Right cardiac atrium (tissue), 5 donors: ENCODE results near the gene ITPR1. TPM values are rescaled to one million over a fixed set of nuclear protein-coding genes. Genes with fewer than 3 reads are reported as not detected.

Experiments
- ATAC-seq, 2 donors: fragments of 200-7000 bp; cut with Tn5 transposase; one replicate each; pipeline versions ENCODE4 v1.8.0 to v1.9.1; 2020; ENCODE audit warnings: moderate library complexity in 2 of 2, mild to moderate bottlenecking in 1 of 2
- DNase-seq, 3 donors: peaks; one replicate each; pipeline ENCODE4 v3.0.0-alpha.2; 2020
- H3K27ac ChIP-seq: one replicate; pipeline ENCODE4 v1.5.1; 2013; ENCODE audit warnings: mild to moderate bottlenecking, low read length, control low read depth, moderate library complexity
- H3K27me3 ChIP-seq: one replicate; pipeline ENCODE4 v1.6.1; 2013; ENCODE audit not compliant: control insufficient read depth, insufficient read depth
- H3K4me1 ChIP-seq: one replicate; pipeline ENCODE4 v1.6.1; 2013; ENCODE audit warnings: low read length; ENCODE audit not compliant: control insufficient read depth, insufficient read depth
- H3K4me3 ChIP-seq: one replicate; pipeline ENCODE4 v1.5.1; 2013; ENCODE audit warnings: low read length, control low read depth
- H3K9me3 ChIP-seq: one replicate; pipeline ENCODE4 v1.6.1; 2013; ENCODE audit warnings: low read length; ENCODE audit not compliant: control insufficient read depth
- WGBS: extraction: QIAGEN DNeasy Blood & Tissue Kit; methylation state at CpG from one replicate; pipeline ENCODE4 v1.1.7; 2013; 5-methylcytosine and 5-hydroxymethylcytosine counted together
- intact Hi-C, 4 donors: fragments of 100-400 bp; cut with DNase I; formaldehyde crosslinking; loops; one replicate each; pipeline versions ENCODE4 v1.11.0 to v1.14.0; 2022 to 2023
- polyA plus RNA-seq: library from polyadenylated mRNA; stranded (reverse); fragments of 200-250 nt; gene quantifications from one replicate; pipeline ENCODE4 v1.2.3, GENCODE V29; 2013
- total RNA-seq, 4 donors: library from RNA; stranded (reverse); fragmentation: NEBNext Ultra II Directional; extraction: Animal tissue kit (Norgen Biotek cat#: 25700); gene quantifications; one replicate each; pipeline ENCODE4 v1.2.1, GENCODE V29; 2021
- donor health status: healthy with polysubstance abuse.
- donor health status: DM: no; HTN: yes; CAD: no.
- donor health status: DM: no; HTN: no; CAD: no.
- donor health status: DM: no; HTN: yes; CAD: no; lungs with severe emphysema.
- donor health status: DM: yes; HTN: yes; CAD: no.

ITPR1 gene
- total and polyA plus RNA-seq, 5 donors, result 13.9 to 59.0 (median 39.5) TPM

DNA sequence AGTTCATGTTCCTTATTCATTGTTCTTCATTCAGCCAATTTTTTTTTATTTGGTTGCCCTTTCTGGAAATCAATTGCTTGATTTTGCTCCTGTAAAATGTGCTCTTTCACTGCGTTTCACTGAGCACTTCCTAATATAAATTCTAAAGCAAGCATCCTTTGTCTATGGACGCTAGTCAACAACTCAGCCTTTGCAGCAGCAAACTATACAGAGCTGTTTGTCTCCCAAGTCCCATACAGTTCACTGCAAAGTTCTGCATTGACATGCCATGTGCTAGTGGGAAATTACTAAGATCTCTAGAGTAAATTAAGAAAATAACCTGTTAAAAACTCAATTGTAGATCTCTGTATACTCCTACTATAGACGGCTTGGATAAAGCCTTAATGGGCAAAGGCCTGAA, 356.0 kb downstream of the ITPR1 start:
- Histone ChIP-seq H3K4me1 (no peaks in the 10 kb centered on the region), H3K27me3 (no peaks in the 10 kb centered on the region), H3K9me3 (no peaks in the 10 kb centered on the region), H3K27ac (no peak overlapping the region), H3K4me3 (no peak overlapping the region)
- intact Hi-C loops, result no loop called here
- 69% methylated on average over 3 of the region's 3 CpGs for WGBS
- no peak for DNase-seq
- ATAC-seq, result peak in 1 of 2 donors; percentile 30

DNA sequence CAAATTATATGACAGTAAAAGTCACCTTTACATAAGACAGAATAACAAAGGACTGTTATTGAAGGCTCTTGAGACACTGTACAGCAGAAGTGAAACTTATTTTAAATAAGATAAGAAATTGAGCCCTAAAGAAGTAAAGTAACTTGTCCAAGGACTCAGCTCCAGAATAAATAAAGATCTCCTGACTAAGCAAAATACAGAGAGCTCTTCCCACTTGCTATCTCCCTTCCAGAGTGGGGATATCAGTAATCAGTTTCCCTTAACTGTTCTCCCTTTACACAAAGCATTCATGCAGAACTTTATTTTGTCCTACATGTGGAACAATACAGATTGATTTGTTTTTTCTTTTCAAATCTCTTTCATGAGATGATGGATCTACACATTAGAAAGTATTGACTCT, 356.6 kb downstream of the ITPR1 start:
- H3K4me3 ChIP-seq, result no peak overlapping the region
- no peaks in the 10 kb centered on the region for H3K9me3 ChIP-seq
- DNase-seq (no peak), ATAC-seq (peak in 1 of 2 donors; percentile 43)
- intact Hi-C loops, result no loop called here
- H3K27ac ChIP-seq, result no peak overlapping the region
- H3K27me3 ChIP-seq, result no peaks in the 10 kb centered on the region
- H3K4me1 ChIP-seq, result no peaks in the 10 kb centered on the region

- no peaks in the 10 kb centered on the region for H3K27me3 ChIP-seq
- WGBS, result 77% methylated on average over 5 of the region's 5 CpGs
- ATAC-seq (no peak), DNase-seq (no peak)
- no peak overlapping the region for H3K4me3 ChIP-seq
- H3K27ac ChIP-seq, result no peak overlapping the region
- intact Hi-C loops, result no loop called here
- no peaks in the 10 kb centered on the region for H3K9me3 ChIP-seq
- H3K4me1 ChIP-seq, result no peaks in the 10 kb centered on the region
Measured at GRCh38 chr3:4850211-4850927, 357.2 kb downstream of the ITPR1 start.

DNA sequence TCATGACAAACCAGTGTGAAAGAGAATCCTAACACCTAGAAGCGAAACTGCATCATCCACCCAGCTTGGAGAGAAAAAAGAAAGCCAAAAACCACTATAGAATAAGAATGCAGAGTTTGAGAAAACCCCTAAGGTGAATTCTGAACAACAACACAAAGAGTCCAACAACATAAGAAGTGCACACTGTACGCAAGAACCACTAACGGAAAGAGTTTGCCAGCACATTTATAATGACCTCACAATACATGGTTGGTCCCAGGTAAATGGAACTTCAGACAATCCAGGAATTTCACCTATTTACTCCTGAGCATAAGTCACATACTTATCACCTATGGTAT, 357.7 kb downstream of the ITPR1 start:
- no peaks in the 10 kb centered on the region for H3K27me3 ChIP-seq
- H3K4me3 ChIP-seq, result no peak overlapping the region
- DNase-seq (no peak), ATAC-seq (no peak)
- H3K9me3 ChIP-seq, result no peaks in the 10 kb centered on the region
- WGBS, result 94% methylated on average over 3 of the region's 3 CpGs
- no peak overlapping the region for H3K27ac ChIP-seq
- intact Hi-C loops, result no loop called here
- no peaks in the 10 kb centered on the region for H3K4me1 ChIP-seq

DNA sequence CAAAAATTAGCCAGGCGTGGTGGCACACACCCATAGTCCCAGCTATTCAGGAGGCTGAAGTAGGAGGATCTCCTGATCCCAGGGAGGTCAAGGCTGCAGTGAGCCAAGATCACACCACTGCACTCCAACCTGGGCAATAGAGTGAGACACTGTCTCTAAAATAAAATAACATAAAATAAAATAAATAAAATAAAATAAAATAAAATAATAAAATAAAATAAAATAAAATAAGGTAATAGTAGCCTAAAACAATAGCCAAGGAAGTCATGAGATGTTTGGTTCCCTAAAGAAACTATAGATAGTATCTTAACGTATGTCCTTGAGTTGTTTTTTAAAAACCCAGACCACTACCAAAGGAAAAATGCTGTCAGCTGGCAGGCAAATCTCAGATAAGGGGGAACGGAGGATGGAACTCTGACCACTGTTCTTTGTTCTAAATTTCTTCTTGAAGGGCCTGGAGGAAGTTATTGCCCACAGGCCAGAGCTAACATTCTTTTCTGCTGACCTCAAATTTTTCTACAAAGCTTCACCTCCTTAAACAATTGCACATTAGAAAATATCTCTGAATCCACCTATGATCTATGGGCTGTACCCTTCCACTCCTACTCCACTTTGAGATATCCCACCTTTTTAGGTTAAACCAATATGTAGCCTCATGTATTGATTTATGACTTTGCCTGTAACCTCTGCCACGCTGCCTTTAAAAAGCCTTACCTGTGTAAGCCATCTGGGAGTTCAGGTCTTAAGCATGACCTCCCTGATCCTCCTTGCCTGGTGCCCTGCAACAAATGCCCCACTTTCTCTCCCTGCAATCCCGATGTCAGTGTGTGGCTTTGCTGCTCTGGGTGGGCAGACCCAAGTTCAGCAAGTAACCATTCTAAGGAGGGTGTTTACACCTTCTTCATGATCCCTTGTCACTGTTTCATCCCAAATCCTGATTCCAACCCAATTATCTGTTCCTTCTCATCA, 359.9 kb downstream of the ITPR1 start:
- DNase-seq (no peak), ATAC-seq (no peak)
- no peaks in the 10 kb centered on the region for H3K9me3 ChIP-seq
- no peak overlapping the region for H3K4me3 ChIP-seq
- H3K4me1 ChIP-seq, result no peaks in the 10 kb centered on the region
- intact Hi-C loops, result no loop called here
- WGBS, result 71% methylated on average over 5 of the region's 5 CpGs
- H3K27me3 ChIP-seq, result no peaks in the 10 kb centered on the region
- H3K27ac ChIP-seq, result no peak overlapping the region

GRCh38 chr3:4853749-4854140, 360.6 kb downstream of the ITPR1 start:
- Histone ChIP-seq H3K4me3 (no peak overlapping the region), H3K27me3 (no peaks in the 10 kb centered on the region), H3K27ac (no peak overlapping the region), H3K9me3 (no peaks in the 10 kb centered on the region), H3K4me1 (no peaks in the 10 kb centered on the region)
- no peak for DNase-seq
- no peak for ATAC-seq
- intact Hi-C loops, result no loop called here

GRCh38 chr3:4855676-4856075, 362.5 kb downstream of the ITPR1 start:
- 74% methylated on average over 5 of the region's 5 CpGs for WGBS
- ATAC-seq (peak in 1 of 2 donors; percentile 54), DNase-seq (no peak)
- Histone ChIP-seq H3K27ac (no peak overlapping the region), H3K27me3 (no peaks in the 10 kb centered on the region), H3K4me1 (no peaks in the 10 kb centered on the region), H3K9me3 (no peaks in the 10 kb centered on the region), H3K4me3 (no peak overlapping the region)
- intact Hi-C loops, result no loop called here

DNA sequence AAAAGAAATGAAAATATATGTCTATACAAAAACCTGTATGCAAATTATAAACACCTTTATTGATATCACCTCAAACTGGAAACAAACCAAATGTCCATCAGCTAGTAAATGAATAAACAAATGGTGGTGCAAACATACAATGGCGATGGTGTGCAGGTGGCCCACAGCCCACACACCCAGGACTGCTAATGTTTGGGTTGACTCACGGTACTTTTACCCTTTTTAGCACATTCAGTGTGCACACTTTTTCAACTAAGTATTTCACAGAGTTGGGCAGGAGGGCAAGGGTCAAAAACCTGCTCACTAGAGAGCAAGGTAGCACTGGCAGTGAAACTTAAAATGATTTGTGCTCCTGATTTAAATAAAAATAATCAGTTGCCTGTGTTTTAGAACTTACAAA, 363.0 kb downstream of the ITPR1 start:
- Histone ChIP-seq H3K4me1 (no peaks in the 10 kb centered on the region), H3K9me3 (no peaks in the 10 kb centered on the region), H3K27me3 (no peaks in the 10 kb centered on the region), H3K4me3 (no peak overlapping the region), H3K27ac (no peak overlapping the region)
- DNase-seq, result no peak
- intact Hi-C loops, result no loop called here
- 48% methylated on average over 2 of the region's 2 CpGs for WGBS
- no peak for ATAC-seq

DNA sequence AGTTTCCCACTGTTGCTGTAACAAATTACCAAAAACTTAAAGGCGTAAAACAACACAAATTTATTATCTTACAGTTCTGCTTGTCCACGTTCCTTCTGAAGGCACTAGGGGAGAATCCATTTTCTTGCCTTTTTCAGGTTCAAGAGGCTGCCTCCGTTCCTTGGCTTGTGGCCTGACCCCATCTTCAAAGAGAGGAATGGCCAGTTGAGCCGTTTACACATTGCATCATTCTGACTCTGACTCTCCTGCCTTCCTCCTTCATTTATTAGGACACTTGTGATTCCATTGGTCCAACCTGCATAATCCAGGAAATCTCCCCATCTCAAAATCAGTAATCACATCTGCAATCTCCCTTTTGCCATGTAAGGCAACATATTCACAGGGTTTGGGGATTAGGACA, 363.4 kb downstream of the ITPR1 start:
- intact Hi-C loops, result no loop called here
- H3K4me1 ChIP-seq, result no peaks in the 10 kb centered on the region
- no peak for ATAC-seq
- no peak overlapping the region for H3K27ac ChIP-seq
- WGBS, result 87% methylated on average over 4 of the region's 4 CpGs
- H3K4me3 ChIP-seq, result no peak overlapping the region
- H3K27me3 ChIP-seq, result no peaks in the 10 kb centered on the region
- DNase-seq, result no peak
- no peaks in the 10 kb centered on the region for H3K9me3 ChIP-seq

- ATAC-seq, result no peak
- no peaks in the 10 kb centered on the region for H3K27me3 ChIP-seq
- intact Hi-C loops, result no loop called here
- no peak overlapping the region for H3K4me3 ChIP-seq
- H3K27ac ChIP-seq, result no peak overlapping the region
- WGBS, result 57% methylated on average over 5 of the region's 5 CpGs
- no peaks in the 10 kb centered on the region for H3K4me1 ChIP-seq
- no peak for DNase-seq
- no peaks in the 10 kb centered on the region for H3K9me3 ChIP-seq
Measured at GRCh38 chr3:4856986-4857385, 363.8 kb downstream of the ITPR1 start.

DNA sequence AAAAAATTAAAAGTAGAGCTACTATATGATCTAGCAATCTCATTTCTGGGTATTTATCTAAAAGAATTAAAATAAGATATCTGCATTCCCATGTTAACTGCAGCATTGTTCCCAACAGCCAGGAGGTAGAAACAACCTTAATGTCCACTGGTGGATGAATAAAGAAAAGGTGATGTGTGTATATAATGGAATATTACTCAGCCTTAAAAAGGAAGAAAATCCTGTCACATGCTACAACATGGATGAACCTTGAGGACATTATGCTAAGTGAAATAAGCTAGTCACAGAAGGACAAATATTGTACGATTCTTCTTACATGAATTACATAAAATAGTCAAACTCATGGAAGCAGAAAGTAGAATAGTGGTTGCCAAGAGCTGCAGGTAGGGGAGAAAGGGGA, 366.6 kb downstream of the ITPR1 start:
- DNase-seq (no peak), ATAC-seq (no peak)
- Histone ChIP-seq H3K4me1 (no peaks in the 10 kb centered on the region), H3K9me3 (no peaks in the 10 kb centered on the region), H3K27me3 (no peaks in the 10 kb centered on the region), H3K4me3 (no peak overlapping the region), H3K27ac (no peak overlapping the region)
- intact Hi-C loops, result no loop called here
- 92% methylated on average over 1 of the region's 1 CpG for WGBS
